Midbrain (tissue), 1 donor: Measurements from ENCODE around the gene THAP4.

Source experiments
- DNase-seq: peaks from one replicate; lab custom pipeline; 2025; lab: John Stamatoyannopoulos, UW

The THAP4 gene

DNA sequence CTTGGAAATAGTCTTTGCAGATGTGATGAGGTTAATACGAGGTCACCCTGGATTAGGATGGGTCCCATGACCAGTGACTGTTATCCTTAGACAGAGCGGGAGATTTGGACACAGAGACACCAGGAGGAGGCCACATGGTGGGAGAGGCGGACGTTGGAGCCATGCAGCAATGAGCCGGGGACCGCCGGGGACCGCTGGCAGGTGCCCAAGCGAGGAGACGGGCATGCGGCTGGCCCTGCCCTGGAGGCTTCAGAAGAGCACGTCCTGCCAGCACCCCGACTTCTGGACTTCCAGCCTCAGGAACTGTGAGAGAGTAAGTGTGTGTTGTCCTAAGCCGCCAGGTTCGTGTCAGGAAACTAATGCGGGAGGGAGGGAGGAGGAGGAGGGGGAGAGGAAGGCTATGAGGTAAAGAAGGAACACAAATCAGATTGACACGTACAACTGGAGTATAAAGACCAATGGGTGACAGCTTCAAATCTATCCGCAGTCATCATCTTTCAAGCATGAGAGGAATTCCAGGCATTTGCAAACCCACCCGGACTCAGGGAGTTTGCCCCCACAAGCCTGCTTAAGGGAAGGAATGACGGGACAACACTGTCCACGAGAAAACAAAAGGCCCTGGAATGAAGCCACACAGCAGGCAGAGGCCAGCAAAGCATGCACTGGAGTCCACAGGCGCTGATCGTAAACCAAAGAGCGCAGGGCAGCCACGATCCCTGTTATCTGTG lies 90.0 kb downstream of the THAP4 start:
- DNase-seq: peak; percentile 19

DNA sequence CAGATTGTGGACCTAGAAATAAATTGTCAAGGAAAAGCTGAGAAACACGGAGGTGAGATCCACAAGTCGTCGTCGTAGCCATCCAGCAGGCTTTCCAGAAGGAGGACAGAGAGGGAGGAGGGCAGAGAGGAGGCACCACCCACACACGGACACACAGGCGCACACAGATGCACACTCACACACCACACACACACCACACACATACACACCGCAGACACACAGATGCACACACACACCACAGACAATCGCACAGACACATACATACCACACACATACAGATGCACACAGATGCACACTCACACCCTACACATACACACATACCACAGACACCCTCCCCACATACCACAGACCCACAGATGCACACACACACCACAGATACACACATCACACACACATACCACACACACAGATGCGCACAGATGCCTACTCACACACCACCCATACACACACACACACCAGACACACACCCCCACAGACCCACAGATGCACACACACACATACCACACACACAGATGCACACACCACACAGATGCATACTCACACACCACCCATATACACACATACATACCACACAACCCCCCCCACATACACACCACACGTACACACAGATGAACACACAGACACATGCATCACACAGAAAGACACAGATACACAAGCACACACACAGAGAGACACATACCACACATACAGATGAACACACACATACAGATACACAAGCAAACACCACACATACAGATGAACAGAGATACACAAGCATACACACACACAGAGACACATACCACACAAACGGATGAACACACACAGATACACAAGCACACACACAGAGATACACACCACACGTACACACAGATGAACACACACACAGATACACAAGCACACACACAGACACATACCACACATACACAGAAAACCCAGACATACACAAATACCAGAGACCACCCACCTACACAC lies 91.2 kb downstream of the THAP4 start:
- no peak for DNase-seq

DNA sequence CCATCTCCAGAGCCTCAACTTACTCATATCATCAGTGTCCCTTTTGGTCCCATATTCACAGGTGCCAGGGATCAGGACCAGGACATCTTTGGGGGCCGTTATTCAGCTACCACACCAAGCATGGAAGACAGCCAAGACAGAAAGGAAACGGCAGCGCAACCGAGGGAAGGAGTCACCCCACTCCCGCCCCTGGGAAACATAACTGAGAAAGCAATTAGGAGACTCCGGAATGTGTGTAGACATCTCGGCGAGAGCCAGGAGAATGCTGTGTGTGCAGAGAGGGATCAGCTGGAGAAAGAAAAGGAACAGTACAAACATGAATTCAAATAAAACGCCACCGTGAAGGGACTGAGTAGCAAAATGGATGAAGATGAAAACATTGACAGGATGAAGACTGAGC lies 91.9 kb downstream of the THAP4 start:
- no peak for DNase-seq

DNA sequence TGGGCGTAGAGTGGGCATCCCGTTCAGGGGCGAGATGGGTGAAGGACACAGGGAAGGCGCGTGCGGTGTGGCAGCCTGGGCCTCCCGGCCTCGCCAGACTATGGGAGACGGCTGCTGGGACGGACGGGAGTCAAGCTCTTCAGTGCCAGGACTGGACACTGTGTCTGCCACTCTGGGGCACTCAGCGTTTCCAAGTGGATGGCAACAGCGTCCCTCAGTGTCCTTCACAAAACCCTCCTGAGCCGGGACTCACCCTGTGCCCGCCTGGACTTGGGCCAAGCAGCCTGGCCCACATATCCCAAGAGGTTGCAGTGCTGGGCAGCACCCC lies 94.7 kb downstream of the THAP4 start:
- DNase-seq: peak; percentile 22

DNA sequence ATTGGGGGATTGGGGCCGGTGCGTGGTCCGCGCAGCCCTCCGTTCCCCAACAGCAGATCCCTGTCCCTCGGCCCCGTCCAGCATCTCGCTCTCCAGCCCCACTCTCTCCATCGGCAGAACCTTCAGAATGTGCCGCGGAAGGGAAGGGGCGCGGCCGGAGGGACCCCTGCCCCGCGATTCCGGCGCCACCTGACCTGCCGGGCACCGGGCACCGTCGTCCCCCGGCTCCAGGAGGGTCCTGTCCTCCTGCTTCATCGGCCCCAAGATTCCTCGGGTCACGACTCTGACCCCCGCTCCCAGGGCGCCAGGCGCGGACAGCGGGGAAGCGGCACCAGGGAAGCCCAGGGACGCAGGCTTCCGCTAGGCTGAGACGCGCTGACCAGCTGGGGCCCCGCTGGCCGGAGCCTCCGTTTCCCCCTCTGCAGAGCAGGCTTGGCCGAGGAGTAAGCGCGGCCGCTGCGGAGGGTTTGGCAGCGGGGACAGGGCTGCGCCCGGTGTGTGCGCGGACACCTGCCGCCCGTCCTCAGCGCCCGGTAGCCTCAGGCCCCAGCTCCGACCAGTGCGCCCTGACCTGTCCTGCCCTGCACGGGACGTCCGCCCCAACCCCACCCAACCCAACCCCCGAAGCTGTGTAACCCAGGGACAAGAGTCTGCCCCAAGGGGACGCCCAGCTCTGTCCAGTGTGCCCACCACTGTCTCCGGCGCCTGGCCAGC lies 95.2 kb downstream of the THAP4 start:
- no peak for DNase-seq

DNA sequence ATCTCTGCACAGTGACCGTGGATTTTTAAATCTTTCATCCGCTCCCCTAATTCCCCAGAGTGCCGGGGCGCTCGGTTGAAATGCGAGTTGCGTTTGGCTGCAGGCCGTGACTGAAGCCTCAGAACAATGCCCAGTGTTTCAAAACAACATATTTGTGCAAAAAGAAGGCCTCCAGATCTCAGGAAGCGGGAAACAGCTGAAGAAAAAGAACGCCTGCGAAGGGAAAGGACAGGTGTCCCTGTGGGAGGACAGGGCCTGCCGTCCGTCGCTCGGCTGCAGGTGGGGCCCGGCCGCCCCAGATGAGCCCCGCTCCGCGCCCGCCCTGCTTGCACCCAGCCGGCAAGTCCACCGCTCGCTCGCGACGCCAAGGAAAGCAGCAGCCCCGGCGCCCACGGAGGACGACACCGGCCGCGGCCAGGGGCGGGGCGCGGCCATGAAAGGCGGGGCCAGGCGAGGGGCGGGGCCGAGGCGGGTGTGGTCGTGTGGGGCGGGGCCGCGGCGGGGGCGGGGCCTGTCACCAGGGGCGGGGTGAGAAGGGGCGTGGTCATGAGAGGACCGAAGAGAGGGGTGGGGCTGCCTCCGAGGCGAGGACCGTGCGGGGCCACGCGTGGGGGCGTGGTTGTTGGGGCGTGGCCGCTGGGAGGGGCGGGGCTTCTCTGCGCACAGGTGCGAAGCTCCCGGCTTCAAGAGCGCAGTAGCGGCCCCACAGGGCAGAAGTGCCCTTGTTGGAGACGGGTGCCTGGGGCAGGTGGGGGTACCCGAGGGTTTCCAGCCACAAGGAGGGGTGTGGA lies 96.0 kb downstream of the THAP4 start:
- DNase-seq: peak; percentile 26

DNA sequence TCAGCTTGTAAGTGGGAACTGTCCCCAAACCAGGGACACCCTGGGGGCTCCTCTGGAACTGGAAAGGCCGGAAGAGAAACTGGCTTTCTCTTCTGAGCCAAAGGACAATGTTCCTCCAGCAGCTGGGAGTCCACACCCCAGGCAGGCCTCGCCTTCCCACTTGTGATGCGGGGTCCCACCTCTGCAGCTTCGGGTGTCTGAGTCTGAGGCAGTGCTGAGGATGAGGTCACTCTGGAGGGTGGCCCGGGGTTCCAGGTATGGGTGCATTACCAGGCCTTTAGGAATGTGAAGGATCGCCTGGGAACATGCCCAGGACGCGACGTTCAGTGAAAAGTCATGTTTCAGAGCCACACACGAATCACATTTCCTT lies 96.6 kb downstream of the THAP4 start:
- DNase-seq: no peak

DNA sequence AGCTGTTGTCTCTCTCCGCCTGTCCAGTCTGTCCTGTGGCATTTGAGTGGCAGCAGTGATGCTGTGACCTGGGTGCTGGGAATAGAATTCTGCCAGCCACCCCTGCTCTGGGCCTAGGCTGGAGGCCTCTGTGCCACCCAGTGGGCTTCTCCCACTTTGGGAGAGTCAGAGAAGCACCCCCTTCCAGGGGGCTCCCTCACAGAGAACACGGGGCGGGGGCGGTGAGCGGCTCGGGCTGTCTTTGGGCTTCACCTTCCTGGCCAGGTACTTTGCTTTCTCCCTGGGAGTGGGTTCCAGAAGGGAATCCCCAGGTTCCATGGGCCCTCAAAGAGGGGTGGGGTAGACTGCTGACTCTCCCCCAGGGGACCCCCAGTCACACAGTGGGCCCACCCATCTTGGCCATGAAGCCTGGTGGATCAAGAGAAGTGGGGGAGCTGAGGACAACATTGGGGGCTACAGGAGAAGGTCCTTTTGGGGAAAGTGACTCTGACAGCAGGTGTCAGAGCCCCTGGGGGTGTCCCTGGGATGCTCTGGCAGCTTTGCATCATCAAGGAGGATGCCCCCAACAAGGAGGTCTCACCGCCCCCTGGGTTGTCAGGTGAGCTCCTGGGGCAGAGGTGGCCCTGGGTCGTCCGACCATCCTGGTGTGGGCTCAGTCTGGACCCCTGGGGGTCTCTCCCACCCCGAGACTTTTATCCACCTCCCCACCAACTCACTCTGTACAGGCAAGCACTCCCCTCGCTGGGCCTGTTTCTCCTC lies 97.2 kb downstream of the THAP4 start:
- no peak for DNase-seq

DNA sequence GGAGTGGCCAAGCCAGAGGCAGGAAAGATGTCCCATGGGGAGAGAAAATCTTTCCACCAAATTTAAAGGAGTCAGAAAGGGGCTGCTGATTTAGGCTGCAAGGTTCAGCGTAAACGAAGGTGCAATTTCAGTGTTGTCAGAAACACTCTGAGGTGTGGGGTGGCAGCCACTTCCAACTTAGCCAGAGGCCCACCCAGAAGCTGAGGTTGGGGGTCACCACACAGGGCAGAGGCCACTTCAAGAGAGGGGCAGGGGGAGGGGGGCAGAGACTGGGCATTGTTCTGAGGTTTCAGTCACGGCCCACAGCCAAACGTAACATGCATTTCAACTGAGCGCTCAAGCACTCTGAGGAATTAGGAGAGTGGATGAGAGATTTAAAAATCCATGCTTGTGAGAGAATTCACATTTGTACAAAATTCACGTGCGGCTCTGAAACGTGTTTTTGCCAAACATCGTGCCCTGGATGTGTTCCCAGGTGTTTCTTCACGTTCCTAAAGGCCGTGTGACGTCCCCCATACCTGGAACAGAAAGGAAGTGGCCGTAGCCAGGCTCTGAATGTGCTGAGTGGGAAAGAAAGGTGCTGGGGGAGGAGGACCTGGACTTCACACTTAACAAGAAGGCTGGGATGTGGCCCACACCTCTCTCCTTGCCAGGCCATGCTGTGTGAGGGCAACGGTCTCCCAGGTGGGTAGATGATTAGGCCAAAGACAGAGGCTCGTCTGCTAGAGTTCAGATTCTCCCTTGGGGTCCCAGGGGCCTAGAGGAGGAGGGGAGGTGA lies 97.9 kb downstream of the THAP4 start:
- DNase-seq: no peak

DNA sequence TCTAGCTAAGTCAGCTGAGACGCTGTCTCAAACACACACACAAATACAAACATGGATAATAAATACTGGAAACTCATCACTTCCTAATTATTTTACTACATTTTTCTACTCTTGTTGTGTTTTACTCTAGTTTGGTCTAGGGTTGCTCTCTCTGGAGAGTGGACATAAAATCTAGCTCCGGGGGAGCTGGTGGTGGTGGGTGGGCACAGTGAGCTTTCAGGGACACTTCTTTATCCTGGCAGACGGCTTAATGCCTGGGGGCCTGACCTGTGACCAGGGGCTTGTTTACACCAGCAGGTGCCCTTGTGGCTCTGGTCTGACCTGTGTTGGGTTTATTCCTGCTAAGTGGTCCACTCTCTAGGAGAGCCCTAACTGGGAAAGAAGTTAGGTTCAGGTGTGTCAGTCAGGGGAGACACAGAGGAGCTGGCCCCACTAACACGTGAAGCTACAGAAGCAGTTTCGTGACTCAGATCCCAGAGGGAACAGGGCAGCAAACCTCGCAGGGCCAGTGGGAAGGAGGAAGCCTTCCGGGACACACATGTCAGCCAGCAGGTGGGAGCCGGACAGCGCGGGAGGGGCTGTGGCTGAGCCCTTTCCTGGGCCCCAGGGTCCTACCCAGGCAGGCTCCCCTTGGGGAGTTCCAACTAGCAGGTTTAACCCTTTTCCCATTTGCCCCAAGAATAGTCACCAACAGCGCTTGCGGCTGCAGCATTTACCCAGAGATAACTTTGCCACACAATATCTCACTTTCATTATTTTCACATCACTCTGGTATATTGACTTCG lies 100.9 kb downstream of the THAP4 start:
- no peak for DNase-seq

DNA sequence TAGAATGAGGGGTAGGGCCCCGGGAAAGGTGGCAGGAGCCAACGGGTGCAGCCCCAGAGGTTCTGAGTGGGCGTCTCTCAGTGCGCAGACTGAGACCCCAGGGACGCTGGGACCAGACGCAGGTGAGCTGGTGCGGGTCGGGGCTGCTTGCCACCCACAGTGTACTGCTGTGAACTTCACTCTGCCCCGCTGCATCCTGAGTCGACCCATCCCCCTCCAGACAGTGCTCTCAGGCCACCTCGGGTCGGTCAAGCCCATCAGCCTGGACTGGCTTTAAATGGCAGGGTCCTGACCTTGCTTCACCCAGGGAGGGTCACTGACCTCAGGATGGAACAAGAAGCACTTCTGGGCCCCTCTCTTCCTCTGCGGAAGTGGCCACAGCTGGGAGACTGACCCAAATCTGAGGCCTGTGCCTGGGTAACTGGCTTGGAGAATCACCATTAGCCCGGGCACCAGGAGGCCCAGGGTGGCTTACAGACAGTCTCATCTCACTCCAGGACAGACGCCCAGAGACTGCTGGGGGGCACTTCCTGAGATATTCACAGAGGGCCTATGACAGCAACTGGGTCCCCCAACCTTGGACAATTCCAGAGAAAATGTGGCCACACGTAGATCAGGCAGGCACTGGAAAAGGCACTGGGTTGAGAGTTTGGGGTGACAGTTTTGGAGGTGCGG lies 102.1 kb downstream of the THAP4 start:
- DNase-seq: no peak
